Vagina (tissue), 2 donors: ENCODE data around the gene LRSAM1. TPM values are rescaled to one million over a fixed set of nuclear protein-coding genes. Genes with fewer than 3 reads are reported as not detected.

Experiments used
- DNase-seq, 2 donors: peaks; one replicate each; pipeline ENCODE4 v3.0.0-alpha.2; 2017; ENCODE audit errors: extremely low spot score in 2 of 2
- H3K27ac ChIP-seq: fragments of 200-600 bp; sonication (generic); one replicate; pipeline ENCODE4 v1.5.1; 2019
- H3K27me3 ChIP-seq: fragments of 200-600 bp; sonication (generic); one replicate; pipeline ENCODE4 v1.5.1; 2019
- H3K36me3 ChIP-seq, 2 donors: fragments of 200-600 bp; sonication (generic); one replicate each; pipeline ENCODE4 v1.5.1; 2017 to 2019
- H3K4me1 ChIP-seq: fragments of 200-600 bp; sonication (generic); one replicate; pipeline ENCODE4 v1.5.1; 2019
- H3K4me3 ChIP-seq, 2 donors: fragments of 200-600 bp; sonication (generic); 1 replicate in 1 of 2; 2 replicates in 1 of 2; pipeline ENCODE4 v1.5.1; 2016 to 2019
- H3K9me3 ChIP-seq: fragments of 200-600 bp; sonication (generic); one replicate; pipeline ENCODE4 v1.5.1; 2019
- CTCF ChIP-seq, 3 experiments: fragments of 450-650 bp in 2 of 3; fragments of 200-600 bp in 1 of 3; sonication (generic) in 1 of 3; IDR thresholded peaks; one replicate each; pipeline ENCODE4 v1.5.1; 2017 to 2019; ENCODE audit warnings: antibody characterized with exemption in 3 of 3, mild to moderate bottlenecking in 2 of 3, moderate library complexity in 2 of 3
- POLR2A ChIP-seq, 2 donors: fragments of 450-650 bp; IDR thresholded peaks; one replicate each; pipeline ENCODE4 v1.6.1; 2017; ENCODE audit warnings: antibody characterized with exemption in 2 of 2, mild to moderate bottlenecking in 2 of 2, moderate library complexity in 2 of 2
- POLR2AphosphoS5 ChIP-seq, 2 donors: sonication (generic); formaldehyde crosslinking; IDR thresholded peaks; one replicate each; pipeline ENCODE4 v1.9.0; 2017; ENCODE audit warnings: antibody characterized with exemption in 2 of 2, mild to moderate bottlenecking in 2 of 2, low read depth in 1 of 2; ENCODE audit not compliant: insufficient read depth in 1 of 2
- intact Hi-C: fragments of 100-400 bp; cut with DNase I; formaldehyde crosslinking; loops from one replicate; pipeline ENCODE4 v1.15.1; 2023
- total RNA-seq: library from RNA; depleted of rRNA; stranded (reverse); fragments of >200 nt; gene quantifications from one replicate; pipeline ENCODE4 v1.2.3, GENCODE V29; 2016

The LRSAM1 gene
- total RNA-seq, 1 donor from 2014 or later = 30.0 TPM

- Histone ChIP-seq H3K9me3 (no peaks in the 10 kb centered on the region), H3K4me1 (no peaks in the 10 kb centered on the region), H3K27me3 (no peaks in the 10 kb centered on the region), H3K4me3 (no peak overlapping the region), H3K36me3 (peaks cover 0 to 60% of the 10 kb centered on the region in 2 donors), H3K27ac (no peak overlapping the region)
- intact Hi-C loops = no loop called here
- DNase-seq = peak in 1 of 2 donors; percentile 94
- TF ChIP-seq POLR2A (IDR thresholded peaks at IDR 0.05) (no peak), POLR2AphosphoS5 (IDR thresholded peaks at IDR 0.05; ENCODE audit: insufficient read depth in 1 of 2, low read depth in 1 of 2) (no peak)
These were observed 28.3 kb downstream of the LRSAM1 start for GRCh38 chr9:127479507-127480081.

- peaks cover 0 to 71% of the 10 kb centered on the region in 2 donors for H3K36me3 ChIP-seq
- H3K4me1 ChIP-seq = no peaks in the 10 kb centered on the region
- intact Hi-C loops = no loop called here
- no peaks in the 10 kb centered on the region for H3K9me3 ChIP-seq
- DNase-seq = no peak
- no peak overlapping the region for H3K27ac ChIP-seq
- H3K4me3 ChIP-seq = no peak overlapping the region
- no peak for TF ChIP-seq POLR2A (IDR thresholded peaks at IDR 0.05)
- no peak for TF ChIP-seq CTCF (IDR thresholded peaks at IDR 0.05)
- TF ChIP-seq POLR2AphosphoS5 (IDR thresholded peaks at IDR 0.05; ENCODE audit: insufficient read depth in 1 of 2, low read depth in 1 of 2) = no peak
- H3K27me3 ChIP-seq = no peaks in the 10 kb centered on the region
These were observed 31.4 kb downstream of the LRSAM1 start for GRCh38 chr9:127482662-127483061.

GRCh38 chr9:127485995-127486394 is 34.7 kb downstream of the LRSAM1 start:
- peaks cover 0 to 61% of the 10 kb centered on the region in 2 donors for H3K36me3 ChIP-seq
- TF ChIP-seq CTCF (IDR thresholded peaks at IDR 0.05) (no peak), POLR2A (IDR thresholded peaks at IDR 0.05) (no peak), POLR2AphosphoS5 (IDR thresholded peaks at IDR 0.05; ENCODE audit: insufficient read depth in 1 of 2, low read depth in 1 of 2) (no peak)
- H3K27me3 ChIP-seq = no peaks in the 10 kb centered on the region
- no peak for DNase-seq
- H3K4me1 ChIP-seq = no peaks in the 10 kb centered on the region
- intact Hi-C loops = no loop called here
- no peaks in the 10 kb centered on the region for H3K9me3 ChIP-seq
- no peak overlapping the region for H3K27ac ChIP-seq
- no peak overlapping the region for H3K4me3 ChIP-seq

- intact Hi-C loops = no loop called here
- H3K27ac ChIP-seq = no peak overlapping the region
- no peak for DNase-seq
- no peaks in the 10 kb centered on the region for H3K27me3 ChIP-seq
- H3K4me3 ChIP-seq = no peak overlapping the region
- H3K4me1 ChIP-seq = peaks cover 3% of the 10 kb centered on the region
- TF ChIP-seq POLR2AphosphoS5 (IDR thresholded peaks at IDR 0.05; ENCODE audit: insufficient read depth in 1 of 2, low read depth in 1 of 2) (no peak), CTCF (IDR thresholded peaks at IDR 0.05) (no peak)
- peaks cover 0 to 51% of the 10 kb centered on the region in 2 donors for H3K36me3 ChIP-seq
- H3K9me3 ChIP-seq = no peaks in the 10 kb centered on the region
These were observed 37.6 kb downstream of the LRSAM1 start for GRCh38 chr9:127488946-127489345.

GRCh38 chr9:127489471-127490115 is 38.3 kb downstream of the LRSAM1 start:
- peaks cover 0 to 51% of the 10 kb centered on the region in 2 donors for H3K36me3 ChIP-seq
- H3K4me3 ChIP-seq = no peak overlapping the region
- intact Hi-C loops = no loop called here
- H3K4me1 ChIP-seq = peaks cover 10% of the 10 kb centered on the region
- no peak for DNase-seq
- no peaks in the 10 kb centered on the region for H3K9me3 ChIP-seq
- no peak overlapping the region for H3K27ac ChIP-seq
- no peak for TF ChIP-seq POLR2A (IDR thresholded peaks at IDR 0.05)
- TF ChIP-seq POLR2AphosphoS5 (IDR thresholded peaks at IDR 0.05; ENCODE audit: insufficient read depth in 1 of 2, low read depth in 1 of 2) = no peak
- no peaks in the 10 kb centered on the region for H3K27me3 ChIP-seq
